WTC11 (cell line): ENCODE results near the gene TACC2. TPM values are rescaled to one million over a fixed set of nuclear protein-coding genes. Genes with fewer than 3 reads are reported as not detected.
A peak's percentile ranks its signal among the peaks of the same experiment; 100 is the strongest.

Experiments used
- ATAC-seq: fragments of 200-7000 bp; cut with Tn5 transposase; 2 replicates; pipeline ENCODE4 v1.10.0; 2021; ENCODE audit warnings: mild to moderate bottlenecking, moderate library complexity
- CTCF ChIA-PET: fragments of 300-600 bp; sonication (Branson Sonifier 250); formaldehyde crosslinking; loops from one replicate; lab custom pipeline; 2021; ENCODE audit warnings: antibody characterized with exemption; lab: Charles Lee
- POLR2A ChIA-PET: fragments of 350-600 bp; sonication (Branson Sonifier 250); formaldehyde crosslinking; loops from one replicate; lab custom pipeline; 2021; ENCODE audit warnings: antibody characterized with exemption; lab: Charles Lee
- DNase-seq: peaks from one replicate; pipeline ENCODE4 v3.0.0; 2021; ENCODE audit warnings: low spot score
- H3K27ac Mint-ChIP-seq: 2 replicates; pipeline ENCODE4 v1.8.0; 2021; ENCODE audit warnings: mixed read lengths
- H3K27me3 Mint-ChIP-seq: 2 replicates; pipeline ENCODE4 v1.8.0; 2021; ENCODE audit warnings: low read depth, mild to moderate bottlenecking, moderate library complexity, mixed read lengths
- H3K36me3 Mint-ChIP-seq: 2 replicates; pipeline ENCODE4 v1.8.0; 2021; ENCODE audit warnings: mixed read lengths
- H3K4me1 Mint-ChIP-seq: 2 replicates; pipeline ENCODE4 v1.8.0; 2022; ENCODE audit warnings: mixed read lengths
- H3K4me3 Mint-ChIP-seq: 2 replicates; pipeline ENCODE4 v1.8.0; 2021; ENCODE audit warnings: mild to moderate bottlenecking, moderate library complexity, mixed read lengths
- H3K9me3 Mint-ChIP-seq: 2 replicates; pipeline ENCODE4 v1.8.0; 2021; ENCODE audit warnings: mixed read lengths
- CDX4 ChIP-seq: fragments of 250-450 bp; sonication (Bioruptor Pico); IDR thresholded peaks from 2 replicates; pipeline ENCODE4 v1.9.0; 2021; ENCODE audit warnings: moderate library complexity, mild to moderate bottlenecking, inconsistent platforms, borderline replicate concordance
- CREB1 ChIP-seq: sonication (generic); formaldehyde crosslinking; IDR thresholded peaks from 2 replicates; pipeline ENCODE4 v1.8.0; 2023; ENCODE audit warnings: mild to moderate bottlenecking, missing genetic modification reagents
- E2F4 ChIP-seq: sonication (generic); formaldehyde crosslinking; IDR thresholded peaks from 2 replicates; pipeline ENCODE4 v1.8.1; 2022; ENCODE audit warnings: low read depth, mild to moderate bottlenecking, moderate library complexity, missing genetic modification reagents, borderline replicate concordance
- ELF4 ChIP-seq: sonication (generic); formaldehyde crosslinking; IDR thresholded peaks from 2 replicates; pipeline ENCODE4 v1.8.1; 2022; ENCODE audit warnings: low read depth, mild to moderate bottlenecking, moderate library complexity, missing genetic modification reagents
- ETV6 ChIP-seq: sonication (generic); formaldehyde crosslinking; IDR thresholded peaks from 2 replicates; pipeline ENCODE4 v1.8.1; 2022; ENCODE audit warnings: mild to moderate bottlenecking, missing genetic modification reagents
- HMGA2 ChIP-seq: fragments of 250-450 bp; sonication (Bioruptor Pico); IDR thresholded peaks from 2 replicates; pipeline ENCODE4 v1.4.0; 2021; ENCODE audit warnings: mild to moderate bottlenecking, moderate library complexity
- JUN ChIP-seq: sonication (generic); formaldehyde crosslinking; IDR thresholded peaks from 2 replicates; pipeline ENCODE4 v1.8.0; 2023; ENCODE audit warnings: mild to moderate bottlenecking, missing genetic modification reagents
- MXD4 ChIP-seq: fragments of 250-450 bp; sonication (Bioruptor Pico); IDR thresholded peaks from 2 replicates; pipeline ENCODE4 v1.8.0; 2021; ENCODE audit warnings: mild to moderate bottlenecking, moderate library complexity, borderline replicate concordance
- NR2C2 ChIP-seq: sonication (generic); formaldehyde crosslinking; IDR thresholded peaks from 2 replicates; pipeline ENCODE4 v1.8.0; 2022; ENCODE audit warnings: mild to moderate bottlenecking, missing genetic modification reagents
- PRDM15 ChIP-seq: sonication (generic); formaldehyde crosslinking; IDR thresholded peaks from 2 replicates; pipeline ENCODE4 v1.8.0; 2022; ENCODE audit warnings: missing genetic modification reagents
- RELA ChIP-seq: sonication (generic); formaldehyde crosslinking; IDR thresholded peaks from 2 replicates; pipeline ENCODE4 v1.8.1; 2022; ENCODE audit warnings: missing genetic modification reagents, mild to moderate bottlenecking, borderline replicate concordance
- TEAD4 ChIP-seq: sonication (generic); formaldehyde crosslinking; IDR thresholded peaks from 2 replicates; pipeline ENCODE4 v1.8.0; 2022; ENCODE audit warnings: mild to moderate bottlenecking, missing genetic modification reagents
- TP53 ChIP-seq: sonication (generic); formaldehyde crosslinking; IDR thresholded peaks from 2 replicates; pipeline ENCODE4 v1.8.1; 2023; ENCODE audit warnings: mild to moderate bottlenecking, missing genetic modification reagents
- USF2 ChIP-seq: sonication (generic); formaldehyde crosslinking; IDR thresholded peaks from 2 replicates; pipeline ENCODE4 v1.8.1; 2023; ENCODE audit warnings: mild to moderate bottlenecking, missing genetic modification reagents, moderate library complexity
- ZBTB21 ChIP-seq: sonication (generic); formaldehyde crosslinking; IDR thresholded peaks from 2 replicates; pipeline ENCODE4 v1.8.1; 2023; ENCODE audit warnings: mild to moderate bottlenecking, missing genetic modification reagents, borderline replicate concordance
- ZSCAN18 ChIP-seq: fragments of 250-450 bp; sonication (Bioruptor Pico); IDR thresholded peaks from 2 replicates; pipeline ENCODE4 v2.1.2; 2022; ENCODE audit warnings: mild to moderate bottlenecking, moderate library complexity
- total RNA-seq: library from RNA; stranded (reverse); gene quantifications from 3 replicates; pipeline ENCODE4 v1.2.3, GENCODE V29; 2021
- TF ChIP-seq, protein P1 (sequence below): sonication (generic); formaldehyde crosslinking; IDR thresholded peaks from 2 replicates; pipeline ENCODE4 v1.8.0; 2023; ENCODE audit warnings: missing genetic modification reagents, mild to moderate bottlenecking, borderline replicate concordance
- TF ChIP-seq, protein P2 (sequence below): sonication (generic); formaldehyde crosslinking; IDR thresholded peaks from 2 replicates; pipeline ENCODE4 v1.8.1; 2022; ENCODE audit warnings: low read depth, missing genetic modification reagents, borderline replicate concordance

Gene TACC2
- total RNA-seq, 1 experiment from 2014 or later: 28.9 TPM

DNA sequence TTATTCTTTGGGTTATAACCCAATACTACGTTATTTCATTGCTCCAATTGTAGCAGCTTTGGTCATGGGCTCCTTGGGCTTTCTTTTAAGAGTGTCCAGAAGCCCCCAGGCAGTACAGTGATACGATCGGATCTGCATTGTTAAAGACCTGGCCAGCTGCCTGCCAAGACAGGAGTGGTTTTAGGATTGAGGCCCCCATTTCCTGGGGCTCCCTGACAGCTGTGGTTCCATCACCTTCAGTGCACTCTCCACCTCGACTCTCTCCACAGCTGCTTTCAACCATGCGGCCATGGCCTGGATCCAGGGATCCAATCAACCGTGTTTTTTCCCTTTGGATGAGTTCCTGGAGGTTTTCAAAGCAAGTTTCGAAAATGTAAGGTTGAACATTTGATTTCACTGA lies 158.7 kb downstream of the TACC2 start (continued):
- TF ChIP-seq TEAD4 (CRISPR knock-in tag): no peak
- no peak for TF ChIP-seq JUN (CRISPR knock-in tag)

GRCh38 chr10:122148876-122149560 lies 160.1 kb downstream of the TACC2 start:
- no peak for DNase-seq
- H3K27me3 Mint-ChIP-seq: no peaks in the 10 kb centered on the region; the same call in 1 of the 2 replicates
- H3K9me3 Mint-ChIP-seq: peaks cover 18% of the 10 kb centered on the region
- TF ChIP-seq USF2 (CRISPR knock-in tag): no peak
- no peak for TF ChIP-seq PRDM15 (CRISPR knock-in tag)
- TF ChIP-seq ETV6 (CRISPR knock-in tag): no peak
- TF ChIP-seq, protein P1, sequence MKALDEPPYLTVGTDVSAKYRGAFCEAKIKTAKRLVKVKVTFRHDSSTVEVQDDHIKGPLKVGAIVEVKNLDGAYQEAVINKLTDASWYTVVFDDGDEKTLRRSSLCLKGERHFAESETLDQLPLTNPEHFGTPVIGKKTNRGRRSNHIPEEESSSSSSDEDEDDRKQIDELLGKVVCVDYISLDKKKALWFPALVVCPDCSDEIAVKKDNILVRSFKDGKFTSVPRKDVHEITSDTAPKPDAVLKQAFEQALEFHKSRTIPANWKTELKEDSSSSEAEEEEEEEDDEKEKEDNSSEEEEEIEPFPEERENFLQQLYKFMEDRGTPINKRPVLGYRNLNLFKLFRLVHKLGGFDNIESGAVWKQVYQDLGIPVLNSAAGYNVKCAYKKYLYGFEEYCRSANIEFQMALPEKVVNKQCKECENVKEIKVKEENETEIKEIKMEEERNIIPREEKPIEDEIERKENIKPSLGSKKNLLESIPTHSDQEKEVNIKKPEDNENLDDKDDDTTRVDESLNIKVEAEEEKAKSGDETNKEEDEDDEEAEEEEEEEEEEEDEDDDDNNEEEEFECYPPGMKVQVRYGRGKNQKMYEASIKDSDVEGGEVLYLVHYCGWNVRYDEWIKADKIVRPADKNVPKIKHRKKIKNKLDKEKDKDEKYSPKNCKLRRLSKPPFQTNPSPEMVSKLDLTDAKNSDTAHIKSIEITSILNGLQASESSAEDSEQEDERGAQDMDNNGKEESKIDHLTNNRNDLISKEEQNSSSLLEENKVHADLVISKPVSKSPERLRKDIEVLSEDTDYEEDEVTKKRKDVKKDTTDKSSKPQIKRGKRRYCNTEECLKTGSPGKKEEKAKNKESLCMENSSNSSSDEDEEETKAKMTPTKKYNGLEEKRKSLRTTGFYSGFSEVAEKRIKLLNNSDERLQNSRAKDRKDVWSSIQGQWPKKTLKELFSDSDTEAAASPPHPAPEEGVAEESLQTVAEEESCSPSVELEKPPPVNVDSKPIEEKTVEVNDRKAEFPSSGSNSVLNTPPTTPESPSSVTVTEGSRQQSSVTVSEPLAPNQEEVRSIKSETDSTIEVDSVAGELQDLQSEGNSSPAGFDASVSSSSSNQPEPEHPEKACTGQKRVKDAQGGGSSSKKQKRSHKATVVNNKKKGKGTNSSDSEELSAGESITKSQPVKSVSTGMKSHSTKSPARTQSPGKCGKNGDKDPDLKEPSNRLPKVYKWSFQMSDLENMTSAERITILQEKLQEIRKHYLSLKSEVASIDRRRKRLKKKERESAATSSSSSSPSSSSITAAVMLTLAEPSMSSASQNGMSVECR (CRISPR knock-in tag): no peak
- no peak for TF ChIP-seq CDX4
- no peak for TF ChIP-seq MXD4 (CRISPR knock-in tag)
- TF ChIP-seq HMGA2: no peak
- TF ChIP-seq ZSCAN18: no peak
- no peak for TF ChIP-seq RELA (CRISPR knock-in tag)
- TF ChIP-seq ZBTB21: no peak
- TF ChIP-seq, protein P2, sequence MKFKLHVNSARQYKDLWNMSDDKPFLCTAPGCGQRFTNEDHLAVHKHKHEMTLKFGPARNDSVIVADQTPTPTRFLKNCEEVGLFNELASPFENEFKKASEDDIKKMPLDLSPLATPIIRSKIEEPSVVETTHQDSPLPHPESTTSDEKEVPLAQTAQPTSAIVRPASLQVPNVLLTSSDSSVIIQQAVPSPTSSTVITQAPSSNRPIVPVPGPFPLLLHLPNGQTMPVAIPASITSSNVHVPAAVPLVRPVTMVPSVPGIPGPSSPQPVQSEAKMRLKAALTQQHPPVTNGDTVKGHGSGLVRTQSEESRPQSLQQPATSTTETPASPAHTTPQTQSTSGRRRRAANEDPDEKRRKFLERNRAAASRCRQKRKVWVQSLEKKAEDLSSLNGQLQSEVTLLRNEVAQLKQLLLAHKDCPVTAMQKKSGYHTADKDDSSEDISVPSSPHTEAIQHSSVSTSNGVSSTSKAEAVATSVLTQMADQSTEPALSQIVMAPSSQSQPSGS (CRISPR knock-in tag): no peak
- no peak for TF ChIP-seq TP53 (CRISPR knock-in tag)
- no peak for TF ChIP-seq ELF4
- no peak for TF ChIP-seq E2F4 (CRISPR knock-in tag)
- no peak for TF ChIP-seq NR2C2 (CRISPR knock-in tag)
- no peak for TF ChIP-seq CREB1 (CRISPR knock-in tag)

More at GRCh38 chr10:122148876-122149560, 160.1 kb downstream of the TACC2 start:
- ATAC-seq: no peak
- H3K4me3 Mint-ChIP-seq: no peak overlapping the region
- peaks cover 24% of the 10 kb centered on the region for H3K36me3 Mint-ChIP-seq
- POLR2A ChIA-PET: no interaction called here
- peaks cover 22% of the 10 kb centered on the region for H3K4me1 Mint-ChIP-seq
- peak overlapping the region; percentile 83 for H3K27ac Mint-ChIP-seq
- CTCF ChIA-PET: interaction anchor here (0.6 to 2.0 kb wide), 6 partner anchors 9 to 150 kb away, joined by 3 to 8 read pairs (median 4); no protein-coding TSS in a partner anchor
